Activated CD4-positive, alpha-beta T cell treated with anti-CD3 and anti-CD28 coated beads, Interleukin-2, amount 50 U/mL, for 16 hours (primary cell): Measurements from ENCODE around the gene MDM1.

Experiments
- DNase-seq: peaks from one replicate; pipeline ENCODE4 v3.0.0-alpha.2; 2020

The MDM1 gene

DNA sequence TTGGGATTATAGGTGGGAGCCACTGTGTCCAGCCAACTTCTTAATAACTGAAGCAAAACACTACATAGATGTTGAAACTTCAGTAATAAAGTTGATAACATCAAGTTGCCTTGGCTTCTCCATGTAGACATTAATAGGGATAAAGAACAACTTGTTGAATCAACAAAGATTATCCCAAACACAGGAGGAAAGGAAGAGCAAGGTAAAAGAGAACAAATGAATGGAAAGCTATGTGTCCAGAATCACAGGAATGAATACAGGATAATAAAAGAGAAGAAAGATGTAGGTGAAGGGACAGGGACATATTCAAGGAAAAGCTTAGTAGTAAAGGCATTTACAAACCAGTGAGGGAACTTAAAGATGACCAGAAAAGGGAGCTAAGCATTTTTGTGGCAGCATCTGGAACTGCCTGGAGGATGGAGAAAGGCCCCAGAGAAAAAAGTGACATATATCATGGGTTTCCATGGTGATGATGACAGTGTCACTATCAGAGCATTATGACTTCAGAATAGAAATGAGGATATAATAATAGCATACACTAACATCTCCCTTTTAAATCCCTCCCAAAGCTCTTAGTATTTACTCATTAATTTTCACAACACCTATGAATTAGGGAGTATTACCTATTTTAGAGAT lies 24.0 kb upstream of the MDM1 start:
- no peak for DNase-seq

GRCh38 chr12:68354977-68355541 lies 22.9 kb upstream of the MDM1 start:
- no peak for DNase-seq

GRCh38 chr12:68352067-68352466 lies 19.9 kb upstream of the MDM1 start:
- DNase-seq: no peak

DNA sequence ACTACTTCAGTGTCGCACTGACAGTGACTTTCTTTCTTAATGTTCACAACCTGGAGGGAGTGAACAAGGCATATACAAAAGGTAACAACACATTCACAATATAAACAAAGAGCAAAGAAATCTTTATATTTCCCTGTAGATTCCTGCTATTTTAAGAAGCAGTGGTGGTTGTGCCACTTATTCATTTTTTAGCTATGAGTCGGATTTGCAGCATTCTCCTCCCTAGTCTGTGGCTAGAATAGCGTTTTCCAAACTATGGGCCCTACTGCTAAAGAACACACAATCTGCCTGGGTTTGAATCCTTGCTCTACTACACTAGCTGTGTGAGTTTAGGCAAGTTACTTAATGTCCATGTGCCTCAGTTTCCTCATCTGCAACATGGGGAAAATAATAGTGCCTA lies 18.6 kb upstream of the MDM1 start:
- DNase-seq: no peak

- no peak for DNase-seq
These were observed 17.9 kb upstream of the MDM1 start for GRCh38 chr12:68349921-68350606.

DNA sequence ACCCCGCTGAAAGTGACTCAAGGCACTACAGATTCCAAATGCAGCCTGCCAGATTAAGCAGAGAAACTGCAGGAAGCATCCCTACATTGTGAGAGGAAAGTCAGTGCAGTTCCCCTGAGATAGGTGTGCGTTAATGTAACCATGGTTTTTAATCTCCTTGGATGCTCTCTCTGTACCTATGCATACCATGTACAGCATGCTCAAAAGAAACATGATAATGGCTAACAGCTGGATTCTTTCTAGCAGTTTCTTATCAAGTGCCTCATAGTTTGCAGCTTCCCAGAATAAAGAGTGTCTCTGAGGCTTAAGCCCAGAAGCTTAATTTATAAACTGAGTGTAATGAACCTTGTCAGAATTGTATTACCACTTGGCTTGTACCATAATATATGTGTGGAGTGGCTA lies 17.1 kb upstream of the MDM1 start:
- DNase-seq: no peak

DNA sequence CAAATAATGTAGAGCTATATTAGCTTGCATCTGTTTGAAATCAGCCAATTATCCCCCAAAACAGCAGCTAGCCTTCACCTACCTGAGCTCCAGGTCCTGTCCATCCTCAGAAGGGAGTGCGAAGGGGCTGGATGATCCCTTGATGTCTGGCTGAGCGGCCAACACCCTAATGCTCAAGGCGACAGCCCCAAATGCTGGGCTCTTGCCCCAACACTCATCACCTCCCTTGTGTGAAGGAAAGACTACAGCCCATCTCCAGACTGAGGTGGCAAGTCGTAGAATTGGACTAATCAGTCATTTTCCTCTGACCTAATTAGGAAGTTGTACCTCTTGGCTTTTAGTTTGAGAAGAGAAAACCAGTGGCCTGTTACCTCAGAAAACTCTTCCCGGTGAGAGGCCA lies 16.3 kb upstream of the MDM1 start:
- DNase-seq: no peak

DNA sequence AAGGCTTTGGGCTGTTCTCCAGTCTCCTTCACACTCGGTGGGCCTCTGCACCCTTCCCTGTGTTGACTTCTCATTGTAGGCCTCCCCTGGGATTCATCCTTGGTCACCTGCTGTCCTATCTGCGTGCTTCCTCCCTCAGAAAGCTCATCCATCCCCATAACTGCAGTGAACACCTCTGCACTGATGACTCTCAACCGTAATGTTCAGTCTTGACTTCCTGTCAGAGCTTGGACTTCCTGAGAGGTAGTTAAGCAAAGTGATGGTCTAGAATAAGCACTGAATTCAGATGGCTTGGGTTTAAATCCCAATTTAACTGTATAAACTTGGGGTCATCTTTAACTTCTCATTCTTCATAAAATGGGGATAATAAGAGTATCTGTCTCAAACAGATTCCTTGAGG lies 13.6 kb upstream of the MDM1 start:
- DNase-seq: no peak

DNA sequence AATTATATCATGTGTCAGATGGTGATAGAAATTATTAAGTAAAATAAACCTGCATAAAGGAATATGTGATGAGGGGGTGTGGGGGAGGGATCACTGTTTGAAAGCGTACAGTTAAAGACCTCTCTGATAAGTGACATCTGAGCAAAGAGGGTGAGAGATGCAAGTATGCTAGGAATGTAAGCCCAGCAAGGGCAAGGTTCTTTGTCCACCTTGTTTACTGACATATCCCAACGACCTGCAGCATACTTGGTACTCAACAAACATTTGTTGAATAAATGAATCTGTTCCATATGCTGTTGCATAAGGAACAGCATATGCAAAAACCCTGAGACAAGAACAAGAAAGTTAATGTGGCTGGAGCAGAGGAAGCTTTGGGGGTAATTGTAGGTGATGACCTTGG lies 12.0 kb upstream of the MDM1 start:
- DNase-seq: no peak

- no peak for DNase-seq
These were observed 10.8 kb upstream of the MDM1 start for GRCh38 chr12:68342966-68343365.

- no peak for DNase-seq
These were observed 9.7 kb upstream of the MDM1 start for GRCh38 chr12:68341822-68342221.

DNA sequence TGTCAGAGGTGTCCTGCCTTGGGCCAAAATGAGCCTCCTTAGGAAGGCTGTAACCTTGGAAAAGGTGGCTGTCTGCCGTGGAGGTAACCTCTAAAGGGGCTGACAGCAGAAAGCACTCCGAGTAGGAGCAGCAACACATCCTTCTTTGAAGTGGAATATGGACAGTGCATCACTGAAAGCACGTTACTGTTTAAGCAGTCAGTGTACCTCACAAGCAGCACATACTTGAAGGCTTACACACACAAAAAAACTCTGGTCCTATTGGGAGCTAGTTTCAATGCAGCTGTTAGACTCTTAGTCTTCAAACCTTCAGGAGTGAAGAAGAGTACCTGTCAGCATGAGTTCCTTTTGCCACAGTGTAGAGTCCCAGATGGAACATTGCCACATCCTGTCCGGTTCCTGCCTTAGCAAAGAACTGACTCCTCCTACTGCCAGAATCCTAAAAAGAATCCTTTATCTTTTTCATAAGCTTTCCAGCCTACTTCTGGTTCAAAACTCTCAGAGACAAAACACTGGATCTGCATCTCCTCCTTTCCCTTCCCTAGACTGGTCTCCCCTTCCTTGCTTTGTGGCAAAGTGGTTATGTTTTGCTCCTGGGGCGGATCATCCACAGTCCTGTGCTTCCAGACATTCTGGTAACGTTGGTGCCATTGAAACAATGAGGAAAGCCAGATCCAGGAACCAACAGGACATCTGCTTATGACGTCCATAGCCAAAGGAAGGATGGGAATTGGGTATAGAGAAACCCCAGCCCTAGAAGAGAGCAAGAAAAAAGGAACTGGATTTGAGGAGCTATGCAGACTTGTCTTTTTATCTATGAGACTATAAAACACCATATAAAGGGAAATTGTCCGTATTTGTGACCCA lies 8.5 kb upstream of the MDM1 start:
- no peak for DNase-seq

GRCh38 chr12:68336889-68337303 lies 4.7 kb upstream of the MDM1 start:
- no peak for DNase-seq

DNA sequence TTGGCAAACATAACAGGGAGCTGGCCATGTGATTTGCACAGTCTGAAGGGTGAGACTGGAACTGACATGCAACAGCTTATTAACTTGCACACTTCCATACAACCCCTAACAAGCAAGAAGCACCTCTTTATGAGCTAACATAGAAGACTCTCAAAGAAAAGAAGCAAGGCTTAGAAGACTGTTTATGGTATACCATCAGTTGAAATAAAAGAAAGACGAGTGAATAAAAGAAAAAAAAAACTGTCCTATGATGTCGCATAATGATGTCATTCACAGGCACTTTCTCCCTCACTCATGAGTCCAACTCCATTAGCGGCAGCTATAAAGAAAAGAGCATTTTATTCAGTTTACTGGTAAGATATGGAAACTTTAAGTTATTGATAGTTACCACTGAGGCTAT lies 3.3 kb upstream of the MDM1 start:
- DNase-seq: no peak

DNA sequence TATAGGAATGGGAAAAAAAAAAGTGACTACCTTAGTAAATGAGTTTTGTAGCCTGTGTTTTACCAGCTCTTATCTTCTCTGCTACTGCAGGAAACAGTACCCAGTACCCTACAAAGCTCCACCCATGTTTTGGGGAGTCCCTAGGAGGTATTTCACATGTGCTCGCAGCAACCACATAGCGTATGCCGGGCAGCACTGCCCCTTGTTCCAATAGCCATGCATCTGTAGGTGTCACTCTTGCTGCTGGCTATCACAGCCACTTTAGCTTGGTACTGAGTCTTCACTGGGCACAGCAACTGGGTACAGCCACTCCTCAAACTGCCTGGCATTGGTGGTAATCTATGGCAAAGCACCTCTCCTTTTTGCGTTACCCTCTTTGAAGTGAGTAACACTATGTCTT lies 2.0 kb upstream of the MDM1 start:
- peak; percentile 37 for DNase-seq

- DNase-seq: no peak
These were observed 817 bp upstream of the MDM1 start for GRCh38 chr12:68332728-68333630.

DNA sequence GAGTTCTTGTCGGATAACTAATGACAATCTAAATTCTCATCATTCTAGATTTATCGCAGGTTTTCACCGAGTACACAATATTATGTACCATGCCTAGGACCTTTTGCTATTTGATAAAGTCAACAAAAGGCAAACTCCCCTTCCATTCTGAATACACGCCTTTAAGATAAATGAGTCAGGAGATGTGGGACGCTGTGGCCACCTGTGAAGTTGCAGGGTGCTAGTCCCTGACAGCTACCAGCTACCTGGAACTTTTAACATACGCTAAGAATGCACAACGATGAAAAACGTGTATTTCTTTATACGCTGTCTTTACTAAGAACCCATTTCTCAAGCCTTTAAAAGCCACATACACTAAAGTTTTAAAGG lies 678 bp downstream of the MDM1 start:
- DNase-seq: peak; percentile 35

- no peak for DNase-seq
These were observed 4.3 kb downstream of the MDM1 start for GRCh38 chr12:68327896-68328295.

DNA sequence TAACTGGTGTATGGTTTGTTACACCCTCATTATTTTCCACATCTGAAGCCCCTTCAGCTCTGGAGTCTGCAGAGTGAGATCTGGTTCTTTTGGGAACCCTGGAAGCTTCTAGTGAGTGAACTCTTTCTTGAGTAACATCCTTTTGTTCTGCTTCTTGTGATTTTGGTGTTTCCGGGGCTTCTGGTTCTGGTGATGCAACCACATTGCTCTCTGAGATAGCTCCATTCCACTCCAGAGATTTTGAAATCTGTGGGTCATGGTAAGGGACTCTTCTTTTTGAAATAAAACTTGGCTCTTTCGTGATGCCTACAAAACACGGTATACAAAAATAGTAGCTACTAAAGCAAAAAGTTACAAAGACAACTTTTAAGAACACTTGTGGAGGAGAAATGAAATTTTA lies 5.4 kb downstream of the MDM1 start:
- no peak for DNase-seq

DNA sequence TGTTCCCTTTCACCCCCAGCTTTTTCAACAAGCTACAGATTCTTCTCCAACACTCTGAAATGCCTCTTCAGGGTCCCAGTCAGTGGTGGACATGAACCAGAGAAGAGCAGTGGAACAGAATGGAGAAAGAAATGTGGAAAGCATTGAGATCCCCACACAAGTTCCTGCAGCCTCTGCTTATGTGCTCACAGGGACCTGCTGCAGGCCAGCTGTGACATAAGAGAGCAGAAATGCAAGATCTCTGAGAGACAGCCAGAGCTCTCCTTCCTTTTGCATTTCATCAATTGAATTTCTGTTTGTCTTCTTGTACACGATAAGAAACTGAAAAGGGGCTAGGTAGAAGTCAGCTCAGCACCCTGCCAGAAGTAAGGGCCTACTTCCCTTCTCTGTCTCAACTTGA lies 6.2 kb downstream of the MDM1 start:
- no peak for DNase-seq

DNA sequence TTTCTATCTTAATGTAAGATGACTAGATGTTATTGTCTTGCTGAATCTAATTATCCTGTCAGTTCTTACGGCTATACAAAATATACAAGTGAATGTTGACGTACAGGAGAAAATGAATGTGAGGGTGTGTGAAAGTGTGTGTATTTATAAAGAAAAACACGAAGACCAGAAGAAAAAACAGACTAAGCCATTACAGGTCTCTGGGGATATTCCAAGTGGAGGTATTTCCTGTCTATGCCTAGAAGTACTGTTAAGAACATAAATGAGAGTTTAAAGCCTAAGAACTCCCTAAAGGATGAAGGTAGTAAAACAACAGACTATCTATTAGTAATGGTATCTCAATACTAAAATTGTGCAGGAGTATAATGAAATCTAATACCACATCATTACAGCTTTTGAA lies 7.6 kb downstream of the MDM1 start:
- no peak for DNase-seq

GRCh38 chr12:68321140-68321539 lies 11.0 kb downstream of the MDM1 start:
- DNase-seq: no peak
